HG03108 (cell line): ENCODE results near the gene PITPNM3.

Experiments
- ATAC-seq: cut with Tn5 transposase; IDR thresholded peaks from one replicate; pipeline ENCODE4 v1.9.1; 2021; ENCODE audit warnings: moderate library complexity; ENCODE audit not compliant: unreplicated experiment

The PITPNM3 gene

DNA sequence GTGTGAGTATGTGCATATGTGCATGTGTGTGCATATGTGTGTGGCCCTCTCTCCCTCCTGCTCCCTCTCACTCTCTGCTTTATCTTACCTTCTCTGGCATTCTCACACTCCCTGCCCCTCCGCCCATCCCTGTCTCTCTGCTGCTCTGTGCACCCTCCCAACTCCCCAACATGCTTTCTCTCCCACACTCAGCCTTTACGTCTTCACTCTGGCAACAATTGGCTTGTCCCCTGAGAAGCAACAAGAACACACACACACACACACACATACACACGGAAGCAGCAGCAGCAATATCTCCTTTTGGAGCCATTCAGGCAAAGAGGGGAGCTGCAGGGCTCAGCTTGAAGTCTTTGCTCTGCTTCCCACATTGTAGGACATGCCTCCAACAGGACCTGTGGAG lies 27.8 kb downstream of the PITPNM3 start:
- no peak for ATAC-seq

DNA sequence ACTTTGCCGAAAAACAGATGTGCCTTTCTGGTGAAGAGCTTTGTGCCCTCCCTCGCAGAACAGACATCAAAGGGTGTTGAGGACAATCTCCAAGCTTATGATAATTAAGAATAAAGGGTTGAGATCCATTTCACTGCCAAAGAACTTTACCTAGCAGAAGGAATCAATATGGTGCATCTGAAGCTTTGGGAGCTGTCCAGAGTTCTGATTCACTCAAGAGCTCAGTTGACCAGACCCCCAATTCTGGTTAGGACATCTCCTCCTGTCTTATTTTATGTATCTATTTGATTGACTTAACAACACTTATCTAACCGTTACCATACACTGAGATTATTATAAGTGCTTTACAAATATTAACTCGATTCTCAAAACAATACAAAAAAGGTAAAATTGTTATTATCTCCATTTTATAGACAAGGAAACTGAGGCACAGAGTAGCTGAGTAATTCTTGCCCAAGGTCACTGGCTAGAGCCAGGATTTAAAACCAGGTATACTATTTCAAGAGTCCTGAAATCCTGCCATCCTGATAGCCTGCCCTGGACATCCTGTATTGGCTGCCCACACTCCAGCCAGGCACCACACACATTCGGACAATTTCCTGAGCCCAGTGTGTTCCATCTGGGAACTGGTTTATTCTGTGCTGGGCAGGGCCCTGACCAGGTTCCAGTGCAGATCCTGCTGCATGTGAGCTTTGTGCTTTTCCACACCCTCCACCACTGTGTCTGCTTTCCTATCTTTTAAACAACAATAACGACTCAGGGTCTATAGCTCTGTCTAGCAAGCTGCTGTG lies 29.8 kb downstream of the PITPNM3 start:
- no peak for ATAC-seq

DNA sequence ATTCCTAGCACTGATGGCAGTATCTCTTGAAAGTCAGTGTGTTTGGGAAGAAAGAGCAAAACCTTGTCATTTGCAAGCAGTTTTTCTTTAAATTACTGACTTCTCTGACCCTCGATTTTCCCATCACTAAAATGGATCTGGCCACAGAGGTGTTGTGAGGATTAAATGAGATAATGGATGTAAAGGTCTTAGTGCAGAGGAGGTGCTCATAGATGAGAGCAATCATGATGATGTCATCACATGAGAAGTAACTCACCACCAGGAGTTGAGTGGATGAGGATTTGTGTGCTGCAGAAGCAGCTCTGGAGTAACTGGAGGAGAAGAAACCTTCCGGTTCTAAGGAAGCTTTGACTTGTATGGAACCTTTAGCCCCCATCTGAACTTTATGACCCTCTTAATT lies 30.6 kb downstream of the PITPNM3 start:
- no peak for ATAC-seq

DNA sequence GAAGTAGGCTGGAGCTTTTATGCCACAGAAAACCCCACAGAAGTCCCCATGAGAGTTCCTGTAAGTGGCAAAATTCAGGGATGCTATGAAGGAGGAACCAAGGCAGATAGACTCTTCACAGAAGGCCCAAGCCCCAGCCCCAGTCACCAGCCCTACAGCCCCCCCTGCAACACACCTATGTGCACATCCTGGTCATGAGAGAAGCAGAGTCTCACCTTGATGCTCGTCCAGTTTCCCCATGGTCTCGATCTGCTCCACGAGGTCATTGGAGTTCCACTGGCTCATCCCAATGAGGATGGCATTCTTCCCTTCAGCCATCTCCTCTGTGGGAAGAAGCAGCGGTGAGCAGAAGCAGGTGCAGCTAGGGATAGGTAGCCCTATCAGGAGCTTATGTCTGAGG lies 31.2 kb downstream of the PITPNM3 start:
- ATAC-seq: no peak

DNA sequence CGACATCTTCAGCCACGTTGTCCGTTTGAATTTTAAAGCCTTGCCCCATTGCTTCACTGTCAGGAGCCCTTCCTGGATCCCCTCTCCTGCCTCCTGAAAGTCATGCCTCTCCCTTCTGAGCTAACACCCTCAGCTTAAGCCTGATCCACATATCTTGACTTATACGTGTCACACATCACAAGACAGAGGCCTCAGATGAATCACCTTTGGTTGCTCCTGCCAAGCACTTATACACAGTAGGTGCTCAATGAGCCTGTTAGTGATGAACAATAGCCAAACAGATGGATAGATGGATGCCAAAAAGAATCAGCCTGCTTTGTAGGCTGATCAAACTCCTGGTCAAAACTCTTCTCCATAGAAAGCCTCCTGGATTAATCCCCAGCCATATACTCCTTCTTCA lies 31.8 kb downstream of the PITPNM3 start:
- no peak for ATAC-seq

DNA sequence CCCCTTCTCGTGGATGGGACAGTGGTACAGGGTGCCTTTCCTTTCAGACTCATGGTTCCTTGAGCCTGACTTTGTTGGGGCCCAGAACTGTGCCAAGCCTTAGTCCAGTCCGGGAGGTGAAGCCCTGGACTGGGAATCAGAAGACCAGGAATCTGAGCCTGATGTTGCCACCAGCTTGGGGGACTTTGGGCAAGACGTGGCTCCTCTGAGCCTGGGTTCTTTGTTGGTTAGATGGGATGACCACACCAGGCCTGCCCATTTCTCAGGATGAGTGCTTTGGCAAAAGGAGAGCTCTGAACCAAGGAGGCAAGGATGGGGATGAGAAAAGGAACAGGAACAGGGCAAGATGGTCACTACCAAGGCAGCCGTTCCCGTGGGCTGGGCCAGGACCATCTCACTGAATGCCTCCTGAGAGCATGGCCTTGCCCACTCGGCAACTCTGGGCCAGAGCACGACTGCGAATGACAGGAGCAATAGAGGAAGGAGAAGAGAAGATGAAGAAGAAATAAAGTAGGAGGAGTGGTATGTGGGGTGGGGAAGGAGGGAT lies 32.5 kb downstream of the PITPNM3 start:
- no peak for ATAC-seq

DNA sequence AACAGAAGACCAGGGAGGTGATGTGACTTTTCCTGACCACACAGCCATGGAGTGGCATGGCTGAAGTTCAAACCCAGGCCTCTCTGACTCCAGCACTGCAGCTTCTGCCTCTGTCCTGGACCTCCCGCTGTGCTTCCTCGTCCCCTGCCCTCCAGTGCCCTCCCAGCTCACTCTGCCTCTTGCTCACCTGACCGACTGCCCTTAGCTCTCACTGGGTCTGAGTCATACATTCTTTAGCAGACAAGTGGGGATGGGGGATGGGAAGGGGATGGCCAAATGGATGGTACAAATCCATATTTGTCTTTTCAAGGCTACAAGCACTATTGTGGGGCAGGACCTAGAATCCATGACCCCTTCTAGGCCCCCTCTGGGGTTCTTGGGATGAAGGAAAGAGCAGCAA lies 33.0 kb downstream of the PITPNM3 start:
- no peak for ATAC-seq

DNA sequence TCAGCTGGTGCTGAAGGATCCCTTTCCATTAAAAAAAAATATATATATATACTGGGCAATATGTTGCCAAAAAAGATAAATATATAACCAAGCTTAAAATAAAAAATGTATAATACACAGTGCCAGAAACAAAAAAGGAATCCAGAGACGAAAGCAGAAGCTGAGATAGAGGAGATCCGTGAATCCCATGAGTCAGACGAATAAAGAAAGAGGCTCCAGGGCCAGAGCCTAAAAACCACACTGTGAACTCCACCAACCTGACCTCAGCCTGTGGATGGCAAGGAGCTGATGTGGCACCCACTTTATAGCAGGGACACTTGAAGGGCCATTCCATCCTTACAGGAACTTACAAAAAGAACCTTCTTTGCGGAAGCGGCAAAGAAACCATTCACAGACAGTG lies 34.8 kb downstream of the PITPNM3 start:
- ATAC-seq: no peak

DNA sequence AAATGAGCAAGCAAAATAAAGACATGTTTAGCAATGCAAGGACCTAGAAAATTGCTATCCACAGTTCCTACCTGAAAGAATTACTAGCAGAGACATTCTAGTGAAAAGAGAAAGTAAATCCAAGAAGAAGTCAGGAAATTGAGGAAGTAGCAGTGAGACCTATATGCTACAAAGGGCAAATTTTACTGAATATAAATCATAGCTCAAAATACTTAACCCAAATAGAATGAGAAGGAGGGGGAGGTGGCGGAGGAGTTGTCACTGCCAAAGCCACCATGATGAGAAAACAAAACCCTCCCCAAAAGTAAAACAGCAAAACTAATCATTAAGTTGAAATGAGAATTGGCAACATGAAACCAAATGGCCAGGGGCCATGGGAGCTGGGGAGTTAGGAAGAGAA lies 39.3 kb downstream of the PITPNM3 start:
- no peak for ATAC-seq

DNA sequence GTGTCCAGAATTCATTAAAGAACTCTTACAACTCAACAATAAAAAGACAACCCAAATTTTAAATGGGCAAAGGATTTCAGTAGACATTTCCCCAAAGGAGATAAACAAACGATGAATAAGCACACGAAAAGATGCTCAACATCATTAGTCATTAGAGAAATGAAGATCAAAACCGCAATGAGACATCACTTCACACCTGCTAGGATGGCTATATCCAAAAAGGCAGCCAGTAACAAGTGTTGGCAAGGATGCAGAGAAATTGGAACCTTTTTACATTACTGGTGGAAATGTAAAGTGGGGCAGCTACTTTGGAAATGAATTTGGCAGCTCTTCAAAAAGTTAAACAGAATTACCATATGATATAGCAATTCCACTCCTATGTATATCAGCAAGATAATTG lies 42.0 kb downstream of the PITPNM3 start:
- no peak for ATAC-seq

DNA sequence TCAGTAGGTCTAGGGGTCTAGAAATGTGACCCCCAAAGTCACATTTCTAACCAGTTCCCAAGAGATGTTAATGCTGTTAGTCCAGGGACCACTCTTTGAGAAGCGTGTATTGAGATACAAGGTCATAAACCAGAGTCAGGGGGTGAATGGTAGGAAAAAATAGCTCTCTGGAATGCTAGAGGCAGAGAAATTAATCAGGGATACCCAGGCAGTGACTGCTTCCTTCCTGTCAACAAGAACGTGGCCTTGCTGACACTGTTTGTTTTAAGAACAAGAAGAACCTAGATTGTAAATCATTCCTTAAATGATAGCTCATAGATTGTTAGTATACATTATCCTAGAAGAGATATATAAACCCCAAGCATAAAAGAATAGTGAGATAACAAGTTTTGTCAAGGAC lies 43.8 kb downstream of the PITPNM3 start:
- no peak for ATAC-seq

DNA sequence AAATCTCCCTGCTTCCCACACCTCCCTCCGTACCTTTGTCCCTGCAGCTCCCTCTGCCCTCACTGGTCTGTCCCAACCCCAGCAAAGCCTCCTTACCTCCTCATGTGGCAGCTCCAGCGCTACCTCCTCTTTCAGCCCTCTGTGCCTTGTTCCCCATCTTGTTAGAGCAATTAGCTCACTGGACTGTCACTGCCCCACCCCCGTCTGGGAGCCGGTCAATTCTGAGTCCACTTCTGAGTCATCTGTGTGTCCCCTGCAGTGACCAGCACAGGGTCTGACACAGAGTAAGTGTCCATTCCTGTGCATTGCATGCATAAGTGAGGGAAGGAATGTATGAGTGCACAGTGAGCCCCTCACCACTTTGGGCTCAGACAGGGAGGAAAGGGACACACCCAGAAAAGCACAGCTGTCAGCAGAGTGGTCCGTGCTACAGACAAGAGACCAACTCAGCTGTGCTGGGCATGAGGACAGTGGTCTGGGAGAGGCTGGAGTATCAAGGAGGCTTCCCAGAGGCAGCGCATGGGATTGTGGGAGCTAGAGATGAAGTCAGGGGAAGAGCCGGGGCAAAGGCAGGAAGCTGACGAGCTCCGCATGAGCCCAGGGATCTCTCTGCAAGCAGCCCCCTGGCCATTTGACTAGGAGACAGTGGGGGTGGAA lies 45.9 kb downstream of the PITPNM3 start:
- no peak for ATAC-seq

DNA sequence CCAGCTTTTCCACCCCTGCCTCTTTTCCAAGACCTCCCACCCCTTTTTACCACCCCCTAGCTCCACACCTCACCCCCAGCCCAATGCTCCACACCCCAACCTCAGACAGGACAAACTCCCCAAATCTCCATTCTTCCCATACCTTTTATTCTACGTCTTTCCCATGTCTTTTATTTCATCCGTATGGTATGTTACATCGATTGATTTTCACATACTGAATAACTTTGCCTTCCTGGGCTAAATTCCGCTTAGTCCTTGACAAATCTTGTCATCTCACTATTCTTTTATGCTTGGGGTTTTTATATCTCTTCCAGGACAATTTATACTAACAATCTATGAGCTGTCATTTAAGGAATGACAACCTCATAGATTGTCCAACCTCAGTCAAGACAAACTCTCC lies 46.4 kb downstream of the PITPNM3 start:
- no peak for ATAC-seq

DNA sequence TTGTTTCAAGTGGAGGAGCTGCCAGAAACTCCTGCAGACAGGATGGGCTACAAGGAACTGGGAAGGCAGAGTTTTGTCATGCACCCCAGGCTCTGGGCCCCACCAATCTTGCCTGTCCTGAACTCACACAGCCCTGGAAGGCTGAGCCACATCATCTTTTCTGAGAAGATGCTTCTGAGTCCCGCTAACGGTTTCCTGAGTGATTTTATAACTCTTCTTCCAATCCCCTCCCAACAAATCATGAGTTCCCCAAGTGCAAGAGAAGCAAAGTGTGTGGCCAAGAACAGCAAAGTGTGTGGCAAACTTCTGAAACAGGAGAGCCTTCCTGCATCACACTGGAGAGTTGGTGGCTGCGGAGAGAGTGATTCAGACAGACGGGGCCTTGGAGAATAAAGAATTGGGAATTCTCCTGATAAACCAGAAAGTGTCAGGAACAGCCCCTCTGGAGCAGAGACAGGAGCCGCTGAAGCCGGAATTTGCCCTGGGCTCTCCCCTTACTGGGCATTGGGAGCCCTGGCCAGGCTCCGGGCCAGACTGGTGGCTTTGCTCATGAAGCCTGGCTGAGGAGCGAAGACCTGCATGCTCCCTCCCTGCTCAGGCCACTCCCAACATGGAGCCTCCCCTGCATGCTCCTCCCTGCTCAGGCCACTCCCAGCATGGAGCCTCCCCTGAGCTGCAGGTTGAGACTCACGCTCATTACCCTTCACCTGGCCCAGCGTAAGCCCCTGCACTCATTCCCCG lies 47.2 kb downstream of the PITPNM3 start:
- ATAC-seq: no peak

DNA sequence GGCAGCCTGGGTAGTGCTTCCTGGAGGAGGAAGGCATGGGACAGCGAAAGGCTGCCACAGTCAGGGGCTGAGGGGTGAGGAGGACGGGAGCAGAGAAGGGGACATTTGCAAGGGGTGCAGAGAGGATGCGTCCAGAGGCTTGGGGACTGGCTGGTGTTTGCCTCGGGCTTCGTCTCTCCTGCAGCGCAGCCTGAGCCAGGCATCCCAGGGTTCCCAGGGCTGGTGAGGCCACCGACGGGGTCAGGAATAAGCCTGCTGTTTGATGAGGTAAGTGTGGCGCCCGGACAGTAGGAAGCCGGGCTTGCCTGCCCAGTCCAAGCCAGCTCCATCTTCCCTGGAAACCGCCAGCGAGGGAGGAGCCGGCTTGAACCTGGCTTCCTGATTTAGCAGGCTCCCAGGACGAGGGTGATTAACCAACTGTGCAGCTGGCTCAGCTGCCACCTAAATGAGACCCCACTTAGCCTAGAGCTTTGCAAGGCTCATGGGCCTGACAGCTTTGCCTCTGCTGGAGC lies 47.8 kb downstream of the PITPNM3 start:
- ATAC-seq: no peak

DNA sequence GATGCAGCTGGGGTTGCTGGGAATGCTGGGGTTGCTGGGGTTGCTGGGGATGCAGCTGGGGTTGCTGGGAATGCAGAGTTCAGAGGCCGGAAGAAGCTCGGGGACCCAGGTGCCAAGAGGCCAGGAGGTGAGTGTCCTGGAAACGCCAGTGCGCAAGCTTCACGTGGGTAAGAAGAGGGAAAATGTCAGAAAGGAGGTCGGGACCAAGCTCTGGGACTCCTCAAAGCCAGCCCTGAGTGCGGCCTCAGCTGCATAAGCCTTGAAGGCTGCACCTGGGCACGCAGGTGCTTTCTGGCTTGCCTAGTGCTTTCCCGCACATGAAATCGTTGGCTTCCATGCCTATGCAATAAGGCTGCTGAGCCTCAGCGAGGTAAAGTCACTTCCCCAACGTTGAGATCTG lies 48.3 kb downstream of the PITPNM3 start:
- ATAC-seq: no peak

DNA sequence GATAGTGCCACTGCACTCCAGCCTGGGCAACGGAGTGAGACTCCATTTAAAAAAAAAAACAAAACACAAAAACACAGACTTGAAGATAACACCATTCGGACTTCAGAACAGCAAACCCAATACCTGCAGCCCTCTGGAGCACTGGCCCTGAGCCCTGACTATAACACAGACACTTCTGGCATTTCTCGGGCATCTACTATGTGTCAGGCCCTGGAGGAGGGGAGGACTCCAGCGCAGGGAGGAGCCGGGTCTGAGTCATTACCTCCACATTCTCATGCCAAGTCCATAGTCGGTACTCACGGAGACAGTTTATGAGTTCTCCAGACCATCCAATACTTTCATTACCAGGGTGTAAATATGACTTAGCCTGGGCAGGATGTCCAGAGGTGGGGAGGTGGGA lies 48.8 kb downstream of the PITPNM3 start:
- ATAC-seq: no peak

DNA sequence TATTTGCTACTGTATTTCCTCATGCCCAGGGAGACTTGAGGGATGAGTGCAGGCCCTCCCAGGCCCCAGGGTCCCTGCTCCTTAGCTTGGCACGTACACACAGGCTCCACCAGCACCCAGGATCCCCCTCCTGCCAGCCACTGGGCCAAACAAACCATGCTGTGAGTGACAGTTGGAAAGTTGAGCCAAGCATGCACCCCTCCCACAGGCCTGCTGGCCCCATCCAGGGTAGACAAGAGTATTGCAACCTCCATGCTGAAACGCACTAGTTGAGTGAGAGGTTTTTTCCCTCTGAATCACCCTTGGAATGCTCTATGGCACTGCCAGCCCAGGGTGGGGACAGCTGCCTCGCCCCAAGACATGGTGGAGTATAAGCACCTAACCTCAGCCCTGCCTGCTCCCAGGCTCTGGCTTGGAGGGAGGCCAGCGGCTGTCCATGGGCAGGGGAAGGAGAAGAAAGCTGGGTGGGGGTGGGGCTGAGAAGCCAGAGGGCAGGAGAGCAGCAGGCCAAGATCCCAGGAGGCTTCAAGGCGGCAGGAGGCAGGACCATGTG lies 49.6 kb downstream of the PITPNM3 start:
- ATAC-seq: no peak

DNA sequence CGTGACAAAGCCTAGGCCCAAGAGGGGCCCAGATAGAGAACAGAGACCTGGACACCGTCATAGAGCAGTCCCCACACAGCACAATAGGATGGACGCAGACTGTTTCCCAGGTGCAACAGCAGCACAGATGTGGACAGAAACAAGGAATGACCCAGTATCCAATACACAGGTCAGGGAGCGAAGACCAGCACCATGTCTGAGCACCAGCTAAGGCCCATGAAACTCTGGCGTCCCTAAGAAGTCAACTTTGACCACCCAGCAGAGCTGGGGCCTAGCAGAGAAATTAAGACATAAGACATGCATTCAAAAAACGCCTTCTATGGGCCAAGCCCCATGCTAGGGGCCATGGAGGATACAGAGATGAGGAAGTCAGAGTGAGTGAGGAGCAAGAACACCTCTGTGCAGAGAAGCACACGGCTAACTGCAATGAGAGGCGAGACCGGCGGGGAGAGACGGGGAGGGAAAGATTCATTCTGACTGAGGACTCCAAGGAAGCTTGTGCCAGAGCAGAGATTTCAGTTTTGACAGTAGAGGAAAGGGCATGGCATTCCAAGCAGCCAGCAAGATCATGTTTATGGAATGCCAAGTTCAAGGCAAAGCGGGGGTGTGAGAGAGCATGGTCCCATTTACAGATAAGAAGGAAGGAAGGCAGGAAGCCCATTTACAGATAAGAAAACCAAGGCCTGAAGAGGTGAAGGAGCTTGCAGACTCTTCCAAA lies 50.8 kb downstream of the PITPNM3 start:
- no peak for ATAC-seq

DNA sequence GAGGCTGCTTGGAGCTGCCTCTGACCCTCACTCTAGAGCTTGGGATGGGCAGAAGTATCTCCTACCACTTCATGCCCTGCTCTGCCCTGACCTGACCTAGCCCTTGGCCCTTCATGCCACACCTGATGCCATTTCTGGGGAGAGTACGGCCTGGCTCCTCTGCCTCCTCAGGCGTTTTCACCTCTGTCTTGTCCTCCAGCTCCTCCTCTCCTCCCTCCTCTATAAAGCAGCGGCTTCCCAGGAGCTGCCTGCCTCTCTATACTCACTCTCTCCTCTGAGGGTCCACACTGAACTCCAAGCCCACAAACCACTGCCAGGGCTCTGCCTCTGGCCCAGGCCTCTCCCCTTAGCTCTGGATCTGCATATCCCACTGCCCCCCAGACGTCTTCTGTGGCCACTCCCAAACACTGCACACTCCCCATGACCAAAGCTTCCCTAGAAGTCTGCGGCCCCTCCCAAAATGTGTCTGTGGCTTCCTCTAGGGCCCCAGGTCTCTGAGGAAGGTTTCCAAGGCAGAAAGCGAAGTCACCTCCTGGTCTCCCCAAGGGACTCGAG lies 52.6 kb downstream of the PITPNM3 start:
- no peak for ATAC-seq
